Measurements from ENCODE around the gene HRCT1. TPM values are rescaled to one million over a fixed set of nuclear protein-coding genes. Genes with fewer than 3 reads are reported as not detected.

HRCT1 gene
- total RNA-seq, 2 experiments from 2014 or later: not detected

- Mint-ChIP-seq H3K9me3 (no peaks in the 10 kb centered on the region), H3K4me3 (no peak overlapping the region), H3K27ac (no peak overlapping the region), H3K4me1 (ENCODE audit: low read depth) (no peaks in the 10 kb centered on the region), H3K36me3 (ENCODE audit: low read depth) (no peaks in the 10 kb centered on the region), H3K27me3 (peaks cover 31% of the 10 kb centered on the region)
- DNase-seq (no peak), ATAC-seq (ENCODE audit: poor library complexity) (no peak)
- Histone ChIP-seq H3K36me3 (ENCODE audit: insufficient read depth, low read length) (no peaks in the 10 kb centered on the region), H3K27me3 (ENCODE audit: control insufficient read depth in 1 of 2, insufficient read depth in 2 of 2, low read length in 2 of 2) (peaks cover 0 to 3% of the 10 kb centered on the region in 2 experiments), H3K9me3 (ENCODE audit: control insufficient read depth in 1 of 2, insufficient read depth in 1 of 2, low read length in 2 of 2) (no peaks in the 10 kb centered on the region), H3K4me1 (ENCODE audit: insufficient read depth, low read length) (no peaks in the 10 kb centered on the region), H3K4me3 (ENCODE audit: low read length) (no peak overlapping the region), H3K27ac (ENCODE audit: low read depth in 1 of 2, low read length in 2 of 2) (no peak overlapping the region)
- TF ChIP-seq CTCF (IDR thresholded peaks at IDR 0.05): no peak
- ChIA-PET CTCF (no interaction called here), POLR2A (no interaction called here)
- intact Hi-C loops (cut with DNase I, micrococcal nuclease): no loop called here
Measured at GRCh38 chr9:35864695-35865255, 41.2 kb upstream of the HRCT1 start.

GRCh38 chr9:35867538-35867937 lies 38.5 kb upstream of the HRCT1 start:
- H3K4me3 Mint-ChIP-seq: no peak overlapping the region
- H3K27ac Mint-ChIP-seq: no peak overlapping the region
- CTCF ChIA-PET: no interaction called here
- no peak overlapping the region for H3K4me3 ChIP-seq (ENCODE audit: low read length)
- no peaks in the 10 kb centered on the region for H3K9me3 ChIP-seq (ENCODE audit: control insufficient read depth in 1 of 2, insufficient read depth in 1 of 2, low read length in 2 of 2)
- H3K4me1 ChIP-seq (ENCODE audit: insufficient read depth, low read length): no peaks in the 10 kb centered on the region
- H3K9me3 Mint-ChIP-seq: no peaks in the 10 kb centered on the region
- ATAC-seq (ENCODE audit: poor library complexity): no peak
- POLR2A ChIA-PET: no interaction called here
- DNase-seq: no peak
- H3K36me3 Mint-ChIP-seq (ENCODE audit: low read depth): no peaks in the 10 kb centered on the region
- no peak overlapping the region for H3K27ac ChIP-seq (ENCODE audit: low read depth in 1 of 2, low read length in 2 of 2)
- H3K36me3 ChIP-seq (ENCODE audit: insufficient read depth, low read length): no peaks in the 10 kb centered on the region
- no peak for TF ChIP-seq CTCF (IDR thresholded peaks at IDR 0.05)
- H3K4me1 Mint-ChIP-seq (ENCODE audit: low read depth): no peaks in the 10 kb centered on the region
- intact Hi-C loops (cut with DNase I, micrococcal nuclease): no loop called here
- H3K27me3 Mint-ChIP-seq: peaks cover 19% of the 10 kb centered on the region
- H3K27me3 ChIP-seq (ENCODE audit: control insufficient read depth in 1 of 2, insufficient read depth in 2 of 2, low read length in 2 of 2): peaks cover 0 to 3% of the 10 kb centered on the region in 2 experiments

GRCh38 chr9:35868933-35869332 lies 37.1 kb upstream of the HRCT1 start:
- Histone ChIP-seq H3K27ac (ENCODE audit: low read depth in 1 of 2, low read length in 2 of 2) (no peak overlapping the region), H3K4me1 (ENCODE audit: insufficient read depth, low read length) (no peaks in the 10 kb centered on the region), H3K36me3 (ENCODE audit: insufficient read depth, low read length) (no peaks in the 10 kb centered on the region), H3K9me3 (ENCODE audit: control insufficient read depth in 1 of 2, insufficient read depth in 1 of 2, low read length in 2 of 2) (no peaks in the 10 kb centered on the region), H3K27me3 (ENCODE audit: control insufficient read depth in 1 of 2, insufficient read depth in 2 of 2, low read length in 2 of 2) (peaks cover 0 to 3% of the 10 kb centered on the region in 2 experiments), H3K4me3 (ENCODE audit: low read length) (no peak overlapping the region)
- ChIA-PET CTCF (no interaction called here), POLR2A (no interaction called here)
- peaks cover 14% of the 10 kb centered on the region for H3K27me3 Mint-ChIP-seq
- intact Hi-C loops (cut with DNase I, micrococcal nuclease): no loop called here
- no peak for DNase-seq
- H3K4me3 Mint-ChIP-seq: no peak overlapping the region
- no peaks in the 10 kb centered on the region for H3K4me1 Mint-ChIP-seq (ENCODE audit: low read depth)
- TF ChIP-seq CTCF (IDR thresholded peaks at IDR 0.05): no peak
- ATAC-seq (ENCODE audit: poor library complexity): no peak
- no peak overlapping the region for H3K27ac Mint-ChIP-seq
- H3K9me3 Mint-ChIP-seq: no peaks in the 10 kb centered on the region
- no peaks in the 10 kb centered on the region for H3K36me3 Mint-ChIP-seq (ENCODE audit: low read depth)
